GM23338 (cell line): Measurements from ENCODE around the gene PITPNC1. TPM values are rescaled to one million over a fixed set of nuclear protein-coding genes. Genes with fewer than 3 reads are reported as not detected.

Experiments
- ATAC-seq: fragments of 200-7000 bp; cut with Tn5 transposase; 3 replicates; pipeline ENCODE4 v1.9.1; 2020
- DNase-seq: peaks from one replicate; pipeline ENCODE4 v3.0.0-alpha.2; 2015; ENCODE audit warnings: low spot score
- H2AFZ ChIP-seq: fragments of 200-600 bp; sonication (generic); 2 replicates; pipeline ENCODE4 v1.8.0; 2016; ENCODE audit warnings: antibody characterized with exemption, mild to moderate bottlenecking, moderate library complexity
- H3F3A ChIP-seq: fragments of 200-600 bp; sonication (generic); replicated peaks from 2 replicates; pipeline ENCODE4 v1.8.0; 2017; ENCODE audit warnings: antibody characterized with exemption, mixed run types, low read depth
- H3K27ac ChIP-seq: fragments of 200-600 bp; sonication (generic); 2 replicates; pipeline ENCODE4 v1.6.1; 2016; ENCODE audit warnings: low read depth
- H3K27me3 ChIP-seq: fragments of 200-600 bp; sonication (generic); 2 replicates; pipeline ENCODE4 v1.8.0; 2016; ENCODE audit warnings: mild to moderate bottlenecking, mixed run types, moderate library complexity; ENCODE audit not compliant: insufficient read depth
- H3K36me3 ChIP-seq: fragments of 200-600 bp; sonication (generic); 2 replicates; pipeline ENCODE4 v1.8.0; 2016; ENCODE audit warnings: mild to moderate bottlenecking; ENCODE audit not compliant: insufficient read depth
- H3K4me1 ChIP-seq: fragments of 200-600 bp; sonication (generic); 2 replicates; pipeline ENCODE4 v1.8.0; 2016; ENCODE audit warnings: mild to moderate bottlenecking, moderate library complexity; ENCODE audit not compliant: insufficient read depth
- H3K4me2 ChIP-seq: fragments of 200-600 bp; sonication (generic); 2 replicates; pipeline ENCODE4 v1.7.1; 2017; ENCODE audit warnings: mixed run types
- H3K4me3 ChIP-seq: fragments of 200-600 bp; sonication (generic); 2 replicates; pipeline ENCODE4 v1.6.1; 2016; ENCODE audit warnings: mixed run types
- H3K79me2 ChIP-seq: fragments of 200-600 bp; sonication (generic); replicated peaks from 2 replicates; pipeline ENCODE4 v1.8.0; 2017; ENCODE audit warnings: mild to moderate bottlenecking; ENCODE audit not compliant: insufficient read depth
- H3K9me2 ChIP-seq: fragments of 200-600 bp; sonication (generic); 2 replicates; pipeline ENCODE4 v1.8.0; 2017; ENCODE audit not compliant: insufficient read depth
- H4K20me1 ChIP-seq: fragments of 200-600 bp; sonication (generic); replicated peaks from 2 replicates; pipeline ENCODE4 v1.8.0; 2017; ENCODE audit warnings: mild to moderate bottlenecking; ENCODE audit not compliant: insufficient read depth
- H3K27ac Mint-ChIP-seq: 2 replicates; pipeline ENCODE4 v1.8.0; 2020; ENCODE audit warnings: inconsistent platforms, mild to moderate bottlenecking, moderate library complexity, mixed read lengths
- H3K27me3 Mint-ChIP-seq: 3 replicates; pipeline ENCODE4 v1.8.0; 2022; ENCODE audit warnings: low read depth, mild to moderate bottlenecking, moderate library complexity, mixed read lengths, inconsistent platforms; ENCODE audit not compliant: insufficient read depth, poor library complexity
- H3K36me3 Mint-ChIP-seq: 3 replicates; pipeline ENCODE4 v1.8.0; 2021; ENCODE audit warnings: low read depth, mild to moderate bottlenecking, inconsistent platforms, moderate library complexity, mixed read lengths
- H3K4me1 Mint-ChIP-seq: 3 replicates; pipeline ENCODE4 v1.8.0; 2020; ENCODE audit warnings: mild to moderate bottlenecking, inconsistent platforms, mixed read lengths
- H3K4me3 Mint-ChIP-seq: 3 replicates; pipeline ENCODE4 v1.8.0; 2021; ENCODE audit warnings: moderate library complexity, mild to moderate bottlenecking, inconsistent platforms, mixed read lengths
- H3K9me3 Mint-ChIP-seq: 3 replicates; pipeline ENCODE4 v1.8.0; 2020; ENCODE audit warnings: moderate library complexity, mild to moderate bottlenecking, inconsistent platforms, mixed read lengths
- JUNB ChIP-seq: IDR thresholded peaks from one replicate; pipeline ENCODE4 v1.6.1; 2016; ENCODE audit warnings: antibody characterized with exemption; ENCODE audit not compliant: unreplicated experiment
- STAT1 ChIP-seq: IDR thresholded peaks from one replicate; pipeline ENCODE4 v1.6.1; 2016; ENCODE audit warnings: antibody characterized with exemption; ENCODE audit not compliant: unreplicated experiment
- polyA plus RNA-seq: library from polyadenylated mRNA; unstranded; fragments of >200 nt; fragmentation: Nextera tagmentation; extraction: Ambion mirVana; gene quantifications from 2 replicates; pipeline ENCODE4 v1.2.1, GENCODE V29; 2016
- total RNA-seq: library from RNA; depleted of rRNA; stranded (reverse); fragments of >200 nt; shearing (Covaris generic); gene quantifications from 2 replicates; pipeline ENCODE4 v1.2.3, GENCODE V29; 2014
- TF ChIP-seq, protein P1 (sequence below): fragments of 250-450 bp; sonication (Bioruptor Pico); IDR thresholded peaks from 2 replicates; pipeline ENCODE4 v1.5.0; 2020; ENCODE audit warnings: mild to moderate bottlenecking, moderate library complexity

The PITPNC1 gene
- total and polyA plus RNA-seq, 2 experiments from 2014 or later = 23.0 to 32.6 TPM

DNA sequence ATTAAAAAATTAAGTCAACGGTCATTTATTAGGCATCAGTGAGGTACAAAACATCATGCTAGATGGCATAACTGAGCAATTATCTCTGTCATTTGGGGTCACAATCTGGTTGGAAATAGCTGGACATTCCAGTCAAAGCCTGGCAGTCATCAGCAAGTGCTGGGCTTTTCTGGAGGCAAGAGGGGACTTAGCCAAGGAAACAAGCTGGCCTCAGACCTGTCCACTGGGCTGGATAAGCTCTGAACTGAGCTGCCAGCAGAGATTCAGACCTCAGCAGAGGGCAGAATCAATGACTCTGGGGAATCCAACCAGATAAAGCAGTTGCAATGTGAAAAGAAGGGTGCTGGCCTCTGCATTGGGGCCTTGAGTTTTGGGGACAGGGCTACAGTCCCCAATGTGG, 178.8 kb downstream of the PITPNC1 start (continued):
- TF ChIP-seq, protein P1, sequence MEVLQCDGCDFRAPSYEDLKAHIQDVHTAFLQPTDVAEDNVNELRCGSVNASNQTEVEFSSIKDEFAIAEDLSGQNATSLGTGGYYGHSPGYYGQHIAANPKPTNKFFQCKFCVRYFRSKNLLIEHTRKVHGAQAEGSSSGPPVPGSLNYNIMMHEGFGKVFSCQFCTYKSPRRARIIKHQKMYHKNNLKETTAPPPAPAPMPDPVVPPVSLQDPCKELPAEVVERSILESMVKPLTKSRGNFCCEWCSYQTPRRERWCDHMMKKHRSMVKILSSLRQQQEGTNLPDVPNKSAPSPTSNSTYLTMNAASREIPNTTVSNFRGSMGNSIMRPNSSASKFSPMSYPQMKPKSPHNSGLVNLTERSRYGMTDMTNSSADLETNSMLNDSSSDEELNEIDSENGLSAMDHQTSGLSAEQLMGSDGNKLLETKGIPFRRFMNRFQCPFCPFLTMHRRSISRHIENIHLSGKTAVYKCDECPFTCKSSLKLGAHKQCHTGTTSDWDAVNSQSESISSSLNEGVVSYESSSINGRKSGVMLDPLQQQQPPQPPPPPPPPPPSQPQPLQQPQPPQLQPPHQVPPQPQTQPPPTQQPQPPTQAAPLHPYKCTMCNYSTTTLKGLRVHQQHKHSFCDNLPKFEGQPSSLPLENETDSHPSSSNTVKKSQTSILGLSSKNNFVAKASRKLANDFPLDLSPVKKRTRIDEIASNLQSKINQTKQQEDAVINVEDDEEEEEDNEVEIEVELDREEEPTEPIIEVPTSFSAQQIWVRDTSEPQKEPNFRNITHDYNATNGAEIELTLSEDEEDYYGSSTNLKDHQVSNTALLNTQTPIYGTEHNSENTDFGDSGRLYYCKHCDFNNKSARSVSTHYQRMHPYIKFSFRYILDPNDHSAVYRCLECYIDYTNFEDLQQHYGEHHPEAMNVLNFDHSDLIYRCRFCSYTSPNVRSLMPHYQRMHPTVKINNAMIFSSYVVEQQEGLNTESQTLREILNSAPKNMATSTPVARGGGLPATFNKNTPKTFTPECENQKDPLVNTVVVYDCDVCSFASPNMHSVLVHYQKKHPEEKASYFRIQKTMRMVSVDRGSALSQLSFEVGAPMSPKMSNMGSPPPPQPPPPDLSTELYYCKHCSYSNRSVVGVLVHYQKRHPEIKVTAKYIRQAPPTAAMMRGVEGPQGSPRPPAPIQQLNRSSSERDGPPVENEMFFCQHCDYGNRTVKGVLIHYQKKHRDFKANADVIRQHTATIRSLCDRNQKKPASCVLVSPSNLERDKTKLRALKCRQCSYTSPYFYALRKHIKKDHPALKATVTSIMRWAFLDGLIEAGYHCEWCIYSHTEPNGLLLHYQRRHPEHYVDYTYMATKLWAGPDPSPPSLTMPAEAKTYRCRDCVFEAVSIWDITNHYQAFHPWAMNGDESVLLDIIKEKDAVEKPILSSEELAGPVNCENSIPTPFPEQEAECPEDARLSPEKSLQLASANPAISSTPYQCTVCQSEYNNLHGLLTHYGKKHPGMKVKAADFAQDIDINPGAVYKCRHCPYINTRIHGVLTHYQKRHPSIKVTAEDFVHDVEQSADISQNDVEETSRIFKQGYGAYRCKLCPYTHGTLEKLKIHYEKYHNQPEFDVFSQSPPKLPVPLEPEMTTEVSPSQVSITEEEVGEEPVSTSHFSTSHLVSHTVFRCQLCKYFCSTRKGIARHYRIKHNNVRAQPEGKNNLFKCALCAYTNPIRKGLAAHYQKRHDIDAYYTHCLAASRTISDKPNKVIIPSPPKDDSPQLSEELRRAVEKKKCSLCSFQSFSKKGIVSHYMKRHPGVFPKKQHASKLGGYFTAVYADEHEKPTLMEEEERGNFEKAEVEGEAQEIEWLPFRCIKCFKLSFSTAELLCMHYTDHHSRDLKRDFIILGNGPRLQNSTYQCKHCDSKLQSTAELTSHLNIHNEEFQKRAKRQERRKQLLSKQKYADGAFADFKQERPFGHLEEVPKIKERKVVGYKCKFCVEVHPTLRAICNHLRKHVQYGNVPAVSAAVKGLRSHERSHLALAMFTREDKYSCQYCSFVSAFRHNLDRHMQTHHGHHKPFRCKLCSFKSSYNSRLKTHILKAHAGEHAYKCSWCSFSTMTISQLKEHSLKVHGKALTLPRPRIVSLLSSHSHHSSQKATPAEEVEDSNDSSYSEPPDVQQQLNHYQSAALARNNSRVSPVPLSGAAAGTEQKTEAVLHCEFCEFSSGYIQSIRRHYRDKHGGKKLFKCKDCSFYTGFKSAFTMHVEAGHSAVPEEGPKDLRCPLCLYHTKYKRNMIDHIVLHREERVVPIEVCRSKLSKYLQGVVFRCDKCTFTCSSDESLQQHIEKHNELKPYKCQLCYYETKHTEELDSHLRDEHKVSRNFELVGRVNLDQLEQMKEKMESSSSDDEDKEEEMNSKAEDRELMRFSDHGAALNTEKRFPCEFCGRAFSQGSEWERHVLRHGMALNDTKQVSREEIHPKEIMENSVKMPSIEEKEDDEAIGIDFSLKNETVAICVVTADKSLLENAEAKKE (CRISPR knock-in tag) = no peak
- no peak for TF ChIP-seq STAT1

DNA sequence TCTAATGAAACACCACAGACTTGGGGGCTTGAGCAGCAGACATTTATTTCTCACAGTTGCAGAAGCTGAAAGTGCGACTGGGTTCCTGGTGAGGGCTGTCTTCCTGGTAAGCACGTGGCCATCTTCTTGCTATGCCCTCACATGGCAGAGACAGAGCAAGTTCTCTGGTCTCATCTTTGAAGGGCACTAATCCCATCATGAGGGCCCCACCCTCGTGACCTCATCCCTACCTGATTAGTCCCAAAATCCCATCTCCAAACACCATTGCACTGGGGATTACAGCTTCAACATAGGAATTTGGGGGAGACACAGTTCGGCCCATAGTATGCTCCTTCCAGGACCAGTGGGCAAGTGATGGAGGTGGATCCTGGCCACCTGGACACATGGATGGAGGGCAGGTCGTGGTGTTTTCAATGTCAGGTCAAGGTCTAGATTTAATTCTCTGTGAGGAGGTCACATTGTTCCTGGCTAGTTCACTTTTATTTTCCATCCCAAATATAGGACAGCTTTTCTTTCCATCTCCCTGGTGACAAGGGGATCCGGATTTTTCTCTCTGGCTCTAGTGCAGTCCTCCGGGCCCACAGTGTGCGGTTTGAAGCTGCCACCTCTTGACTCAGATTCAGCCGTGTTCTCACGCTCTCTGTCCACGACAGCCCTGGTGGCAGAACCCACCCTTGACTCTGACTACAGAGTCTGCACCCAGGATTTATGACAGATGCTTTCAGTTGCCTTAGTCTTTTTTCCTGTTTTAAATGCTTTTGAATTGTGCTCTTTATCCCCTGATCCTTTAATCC, 180.2 kb downstream of the PITPNC1 start:
- no peak overlapping the region; the same call in 1 of the 2 replicates for H3K27ac Mint-ChIP-seq
- H3K36me3 ChIP-seq = peaks cover 4% of the 10 kb centered on the region; the same call in 1 of the 2 replicates
- H3K4me1 Mint-ChIP-seq = no peaks in the 10 kb centered on the region
- H3K4me2 ChIP-seq = no peak overlapping the region
- no peak overlapping the region for H3K27ac ChIP-seq
- H3K4me1 ChIP-seq = no peaks in the 10 kb centered on the region
- H3K27me3 Mint-ChIP-seq = no peaks in the 10 kb centered on the region
- H3K4me3 Mint-ChIP-seq = no peak overlapping the region
- H2AFZ ChIP-seq = no peak overlapping the region
- no peaks in the 10 kb centered on the region for H4K20me1 ChIP-seq
- DNase-seq (no peak), ATAC-seq (no peak)
- no peaks in the 10 kb centered on the region for H3F3A ChIP-seq
- no peaks in the 10 kb centered on the region for H3K9me3 Mint-ChIP-seq
- H3K4me3 ChIP-seq = no peak overlapping the region
- H3K79me2 ChIP-seq = no peaks in the 10 kb centered on the region; the same call in 1 of the 2 replicates
- TF ChIP-seq JUNB = no peak
- no peaks in the 10 kb centered on the region for H3K9me2 ChIP-seq
- no peaks in the 10 kb centered on the region for H3K27me3 ChIP-seq
- peaks cover 17% of the 10 kb centered on the region for H3K36me3 Mint-ChIP-seq
